Activated CD8-positive, alpha-beta memory T cell treated with anti-CD3 and anti-CD28 coated beads for 48 hours (primary cell): Measurements from ENCODE around the gene TPD52L1.

Source experiments
- DNase-seq, 3 experiments: peaks; one replicate each; pipeline ENCODE4 v3.0.0-alpha.2; 2020; ENCODE audit warnings: low read depth in 2 of 3, low spot score in 2 of 3

TPD52L1 gene

DNA sequence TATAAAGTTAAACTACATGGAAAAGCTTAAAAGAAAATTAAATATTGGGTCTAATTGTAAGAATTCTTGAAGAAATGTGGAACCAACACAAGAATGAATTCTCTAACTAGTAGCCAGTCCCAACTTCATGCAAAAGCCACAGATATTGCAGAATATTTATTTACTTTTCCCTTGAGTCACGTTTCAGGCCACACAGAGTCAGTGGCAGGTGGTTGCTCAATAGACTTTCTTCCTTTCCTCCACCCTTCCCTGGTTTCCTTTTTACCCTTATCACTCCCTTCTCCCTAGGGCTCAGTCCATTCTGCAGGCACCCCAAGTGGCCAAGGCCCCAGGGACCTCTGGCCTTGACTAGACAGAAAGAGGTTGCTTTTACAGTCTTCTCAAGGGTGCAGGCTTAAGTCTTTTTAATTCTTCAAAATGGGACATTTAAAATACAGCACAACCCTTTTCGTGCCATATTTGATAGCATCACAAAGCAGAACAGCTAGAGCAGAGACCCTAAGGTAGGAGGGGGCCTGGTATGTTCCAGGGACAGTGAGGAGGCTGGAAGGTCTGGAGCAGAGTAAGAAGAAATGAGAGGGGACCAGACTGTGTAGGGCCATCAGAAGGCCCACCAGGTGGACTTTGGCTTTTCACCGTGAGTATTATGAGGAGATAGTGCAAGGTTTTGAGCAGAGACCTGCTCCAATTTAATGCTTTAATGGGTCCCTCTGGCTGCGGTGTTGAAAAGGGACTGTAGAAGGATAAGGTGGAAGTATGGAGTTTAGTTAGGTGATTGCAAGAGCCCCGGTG is 83.2 kb downstream of the TPD52L1 start:
- DNase-seq = no peak

GRCh38 chr6:125237764-125238163 is 84.2 kb downstream of the TPD52L1 start:
- DNase-seq = no peak

GRCh38 chr6:125245109-125245508 is 91.5 kb downstream of the TPD52L1 start:
- no peak for DNase-seq

DNA sequence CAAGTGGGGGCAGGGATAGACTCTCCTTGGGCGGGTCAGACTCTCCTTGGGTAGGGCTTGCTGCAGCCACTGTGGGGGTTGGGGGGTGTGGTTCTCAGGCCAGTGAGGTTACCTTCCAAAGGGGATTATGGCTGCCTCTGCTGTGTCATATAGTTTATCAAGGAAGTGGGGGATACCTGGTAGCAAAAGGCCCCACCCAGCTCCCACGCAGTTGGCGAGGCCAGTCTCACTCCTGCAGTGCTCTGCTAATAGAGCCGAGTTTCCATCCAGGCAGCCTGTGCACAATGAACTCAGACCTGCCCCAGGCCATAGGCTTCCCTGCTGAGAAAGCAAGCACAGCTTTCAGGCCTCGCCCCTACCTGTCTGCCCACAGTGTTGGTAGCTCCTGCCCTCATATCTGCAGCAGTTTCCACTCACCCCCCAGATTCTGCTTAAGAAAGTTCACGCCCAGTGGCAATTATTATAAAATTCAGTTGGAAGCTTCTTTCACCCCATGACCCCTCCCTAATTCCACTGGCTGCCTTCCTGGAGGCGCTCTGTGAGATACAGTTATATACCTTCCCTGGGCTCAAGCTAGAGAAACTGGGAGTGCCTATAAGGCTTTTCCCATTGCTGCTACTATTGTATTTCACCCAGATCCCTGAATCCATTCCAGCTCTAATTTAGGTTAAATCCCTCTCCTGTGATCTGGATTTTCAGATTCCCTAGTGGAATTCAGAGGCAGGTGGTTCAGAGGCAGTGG is 92.1 kb downstream of the TPD52L1 start:
- no peak for DNase-seq

DNA sequence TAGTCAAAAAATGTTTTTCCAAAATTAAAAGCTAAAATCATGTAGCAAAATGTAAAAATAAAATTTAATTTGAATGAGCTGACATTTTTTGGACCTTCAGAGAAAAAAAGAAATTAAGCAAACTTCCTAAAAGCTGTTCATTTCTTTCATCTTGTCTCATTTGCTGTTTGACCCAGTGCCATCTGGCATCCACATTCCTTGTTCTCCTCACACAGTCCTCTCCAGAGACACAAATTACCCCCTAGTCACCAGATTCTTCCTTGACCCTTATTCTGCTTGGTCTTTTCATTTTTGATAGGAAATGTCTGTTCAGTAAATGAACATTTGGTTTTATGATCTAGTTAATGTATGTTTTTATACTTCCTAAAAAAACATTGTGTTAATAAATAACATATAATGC is 93.0 kb downstream of the TPD52L1 start:
- no peak for DNase-seq

DNA sequence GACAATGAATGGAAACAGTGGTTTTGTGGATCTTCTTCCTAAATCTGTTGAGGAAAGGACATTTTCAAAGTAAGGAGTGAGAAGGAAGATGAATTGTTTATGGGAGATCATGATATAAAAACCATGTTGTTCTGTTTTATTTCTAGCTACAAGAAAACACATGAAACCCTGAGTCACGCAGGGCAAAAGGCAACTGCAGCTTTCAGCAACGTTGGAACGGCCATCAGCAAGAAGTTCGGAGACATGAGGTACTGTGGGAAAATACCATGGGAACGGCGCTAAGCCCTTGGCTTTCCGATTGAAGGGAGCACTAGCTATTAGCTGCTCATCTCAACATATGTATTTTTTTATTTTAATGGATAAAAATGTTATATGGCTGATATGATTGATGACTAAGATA is 94.6 kb downstream of the TPD52L1 start:
- DNase-seq = no peak

GRCh38 chr6:125250511-125250910 is 96.9 kb downstream of the TPD52L1 start:
- DNase-seq = no peak

GRCh38 chr6:125251516-125252220 is 98.1 kb downstream of the TPD52L1 start:
- no peak for DNase-seq

DNA sequence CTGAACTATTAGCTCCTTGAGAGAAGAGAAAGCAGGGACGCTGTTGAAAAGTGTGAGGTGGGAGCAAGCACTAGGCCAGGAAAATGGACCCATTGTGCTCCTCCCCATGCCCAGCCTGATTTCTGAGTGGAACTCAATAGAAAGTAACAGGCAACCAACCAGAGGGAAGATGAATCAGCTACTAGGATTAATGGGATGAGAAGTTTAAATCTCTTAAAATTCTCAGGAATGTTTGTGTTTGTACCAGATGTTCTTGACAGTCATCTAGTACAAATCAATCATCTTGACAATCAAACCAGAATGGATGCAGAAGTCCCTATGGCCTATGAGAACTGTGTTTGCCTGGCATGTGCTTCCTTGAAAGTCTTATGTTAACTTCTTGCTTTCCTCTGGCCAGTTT is 99.3 kb downstream of the TPD52L1 start:
- DNase-seq = no peak

DNA sequence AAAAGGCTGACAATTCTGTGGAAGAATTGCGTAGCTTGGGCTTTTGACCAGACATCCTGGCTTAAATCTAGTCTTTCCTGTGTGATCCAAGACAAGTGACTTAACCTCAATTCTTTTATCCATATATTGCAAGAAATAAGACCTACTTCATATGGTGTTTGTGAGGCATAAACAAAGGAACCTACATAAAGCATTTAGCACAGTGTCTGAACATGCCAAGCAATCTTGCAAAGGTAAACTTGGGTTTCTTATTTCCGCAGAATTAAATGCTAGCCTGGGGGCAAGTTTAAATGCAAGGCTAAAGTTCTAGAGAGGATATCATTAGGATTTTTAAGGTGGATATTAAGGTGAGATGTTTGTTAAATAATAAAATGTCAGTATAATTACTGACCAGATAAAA is 100.3 kb downstream of the TPD52L1 start:
- no peak for DNase-seq

DNA sequence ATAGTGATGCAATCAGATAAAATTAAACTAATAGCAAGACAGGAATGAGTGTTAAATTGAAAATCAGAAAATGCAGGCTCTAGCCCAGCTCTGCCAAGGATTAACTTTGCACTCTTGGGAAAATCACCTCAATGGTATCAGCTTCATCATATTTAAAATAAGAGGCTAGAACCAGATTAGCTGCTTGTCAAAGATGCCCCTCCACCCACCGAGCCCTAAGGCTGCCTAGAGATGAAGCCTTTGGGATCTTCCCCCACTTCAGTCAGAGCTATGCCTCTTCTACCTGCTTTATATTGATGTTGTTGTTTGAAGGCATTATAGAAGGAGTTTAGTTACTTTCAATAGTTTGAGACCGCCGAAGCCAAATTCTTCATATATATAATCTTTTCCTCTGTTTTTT is 100.7 kb downstream of the TPD52L1 start:
- DNase-seq = no peak

GRCh38 chr6:125255201-125255600 is 101.6 kb downstream of the TPD52L1 start:
- no peak for DNase-seq

- DNase-seq = no peak
Measured at GRCh38 chr6:125257351-125257750, 103.8 kb downstream of the TPD52L1 start.

GRCh38 chr6:125258651-125259353 is 105.2 kb downstream of the TPD52L1 start:
- no peak for DNase-seq

DNA sequence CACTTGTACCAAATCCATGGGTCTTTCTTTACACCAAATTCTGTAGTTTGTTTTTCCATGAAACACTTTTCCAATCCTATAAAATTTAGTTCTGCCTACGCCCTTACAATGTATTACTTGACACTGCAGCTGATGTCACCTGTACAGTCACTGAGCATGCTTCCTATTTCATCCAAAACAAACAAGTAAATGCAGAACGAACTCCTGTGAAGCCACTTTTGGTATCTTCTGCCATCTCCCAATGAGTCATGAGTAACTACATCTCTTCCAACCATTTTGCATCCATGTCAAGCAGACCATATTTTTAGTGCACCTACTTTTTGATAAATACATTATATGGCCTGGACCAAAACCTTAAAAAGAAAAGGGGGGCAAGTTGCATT is 105.8 kb downstream of the TPD52L1 start:
- DNase-seq = no peak

DNA sequence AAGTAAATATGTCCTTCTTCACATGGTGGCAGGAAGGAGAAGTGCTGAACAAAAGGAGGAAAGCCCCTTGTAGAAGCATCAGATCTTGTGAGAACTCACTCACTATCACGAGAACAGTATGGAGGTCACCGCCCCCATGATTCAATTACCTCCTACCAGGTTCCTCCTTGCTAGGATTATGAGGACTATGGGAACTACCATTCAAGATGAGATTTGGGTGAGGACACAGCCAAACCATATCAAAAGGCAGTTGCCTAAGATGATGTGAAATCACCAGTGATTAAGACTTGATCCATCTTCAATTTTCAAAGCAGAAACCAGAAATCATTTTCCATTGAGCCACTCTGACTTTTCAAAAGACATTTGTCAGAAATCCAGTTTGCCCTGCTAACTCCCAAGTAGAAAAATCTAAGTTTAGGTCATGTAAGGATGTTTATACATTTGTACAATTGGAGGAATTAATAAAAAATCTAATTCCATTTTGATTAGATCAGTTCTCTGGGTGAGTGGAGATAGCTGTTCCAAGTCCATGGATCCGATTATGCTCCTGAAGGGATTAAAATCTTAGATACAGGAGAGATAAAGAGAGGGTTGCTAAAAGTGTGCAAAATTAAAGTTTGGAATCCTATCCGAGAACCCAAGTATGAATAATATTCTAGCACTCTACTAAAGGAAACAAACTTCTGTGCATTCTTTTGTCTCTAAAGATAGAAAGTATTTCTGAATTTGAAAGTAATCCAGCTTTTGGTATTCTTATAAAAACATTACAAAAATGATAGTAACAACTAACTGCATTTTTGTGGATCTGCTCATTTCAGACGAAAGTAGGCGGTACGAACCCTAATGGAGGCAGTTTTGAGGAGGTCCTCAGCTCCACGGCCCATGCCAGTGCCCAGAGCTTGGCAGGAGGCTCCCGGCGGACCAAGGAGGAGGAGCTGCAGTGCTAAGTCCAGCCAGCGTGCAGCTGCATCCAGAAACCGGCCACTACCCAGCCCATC is 108.7 kb downstream of the TPD52L1 start:
- DNase-seq = no peak

DNA sequence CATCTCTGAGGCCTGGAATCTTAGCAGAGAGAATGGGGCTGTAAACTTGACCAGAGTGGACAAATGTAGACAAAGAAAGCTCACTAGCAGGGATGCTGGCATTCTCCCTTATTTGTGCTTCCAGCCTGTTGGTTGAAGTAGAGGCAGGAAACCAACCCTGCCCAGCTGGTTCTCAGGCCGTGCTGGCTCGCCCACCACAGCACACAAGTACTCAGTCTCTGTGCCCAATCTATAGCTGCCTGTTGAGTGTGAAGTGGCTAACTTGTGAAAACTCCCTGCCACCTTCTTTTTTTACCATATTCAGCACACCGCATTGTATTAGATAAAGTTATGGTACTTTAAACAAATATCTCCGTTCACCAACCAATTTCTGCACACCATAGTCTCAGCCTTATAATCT is 110.9 kb downstream of the TPD52L1 start:
- no peak for DNase-seq

- no peak for DNase-seq
Measured at GRCh38 chr6:125267806-125268523, 114.4 kb downstream of the TPD52L1 start.

DNA sequence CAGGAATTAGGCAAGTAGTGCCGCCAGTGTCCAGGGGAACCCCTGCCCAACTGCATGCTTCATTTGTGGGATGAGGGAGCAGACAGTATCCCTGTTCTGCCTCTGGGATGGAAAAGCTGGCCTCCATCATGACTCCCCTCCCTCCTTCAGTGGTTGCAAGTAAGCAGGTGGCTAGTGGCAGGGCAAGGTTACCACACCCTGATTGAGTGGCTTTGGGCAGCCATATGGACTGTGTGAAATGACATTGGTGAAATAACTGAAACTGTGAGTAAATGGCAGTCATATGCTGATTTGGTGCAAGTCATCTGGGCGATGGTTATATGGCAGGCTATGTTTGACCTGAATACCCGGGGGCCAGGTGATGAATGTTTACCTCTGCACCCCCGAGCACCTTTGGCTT is 115.2 kb downstream of the TPD52L1 start:
- DNase-seq = no peak
